Neuronal stem cell (in vitro differentiated cells): ENCODE results near the gene CENPA.

Experiments used
- DNase-seq: peaks from one replicate; pipeline ENCODE4 v3.0.0-alpha.2; 2013; ENCODE audit warnings: low spot score
- H2AFZ ChIP-seq: one replicate; pipeline ENCODE4 v1.6.1; 2013; ENCODE audit warnings: mild to moderate bottlenecking, low read length, inconsistent platforms
- H2AK5ac ChIP-seq: 2 replicates; pipeline ENCODE4 v1.6.1; 2013; ENCODE audit warnings: low read depth, mild to moderate bottlenecking, inconsistent platforms, low read length, moderate library complexity, mixed read lengths
- H2BK120ac ChIP-seq: 2 replicates; pipeline ENCODE4 v1.6.1; 2013; ENCODE audit warnings: low read depth, mild to moderate bottlenecking, inconsistent platforms, low read length, moderate library complexity, mixed read lengths
- H2BK12ac ChIP-seq: one replicate; pipeline ENCODE4 v1.6.1; 2013; ENCODE audit warnings: low read length, inconsistent platforms
- H2BK15ac ChIP-seq: 2 replicates; pipeline ENCODE4 v1.6.1; 2013; ENCODE audit warnings: mild to moderate bottlenecking, low read length, inconsistent platforms, mixed read lengths
- H2BK5ac ChIP-seq: one replicate; pipeline ENCODE4 v1.6.1; 2013; ENCODE audit warnings: inconsistent platforms, mild to moderate bottlenecking, low read length, moderate library complexity
- H3K14ac ChIP-seq: one replicate; pipeline ENCODE4 v1.6.1; 2013; ENCODE audit warnings: low read length, inconsistent platforms
- H3K18ac ChIP-seq: 2 replicates; pipeline ENCODE4 v1.6.1; 2013; ENCODE audit warnings: low read length, inconsistent platforms
- H3K23ac ChIP-seq: 2 replicates; pipeline ENCODE4 v1.6.1; 2013; ENCODE audit warnings: low read depth, mild to moderate bottlenecking, mixed read lengths, low read length, inconsistent platforms; ENCODE audit not compliant: poor library complexity
- H3K27ac ChIP-seq: replicated peaks from 3 replicates; pipeline ENCODE4 v1.5.1; 2013; ENCODE audit warnings: low read length, inconsistent platforms
- H3K27me3 ChIP-seq, 3 experiments: 2 replicates each; pipeline ENCODE4 v1.6.1; 2013; ENCODE audit warnings: low read length in 3 of 3, mild to moderate bottlenecking in 2 of 3, inconsistent platforms in 1 of 3, low read depth in 1 of 3, mixed read lengths in 1 of 3, moderate library complexity in 1 of 3; ENCODE audit not compliant: control insufficient read depth in 3 of 3, insufficient read depth in 3 of 3
- H3K36me3 ChIP-seq, 2 donors: replicated peaks in 1 of 2; 2 replicates each; pipeline ENCODE4 v1.6.1; 2013; ENCODE audit warnings: low read length in 2 of 2; ENCODE audit not compliant: control insufficient read depth in 2 of 2, insufficient read depth in 2 of 2
- H3K4ac ChIP-seq: 2 replicates; pipeline ENCODE4 v1.6.1; 2013; ENCODE audit warnings: inconsistent platforms, mild to moderate bottlenecking, low read length, moderate library complexity
- H3K4me1 ChIP-seq, 2 donors: 1 replicate in 1 of 2; 2 replicates in 1 of 2; pipeline ENCODE4 v1.6.1; 2013; ENCODE audit warnings: low read length in 2 of 2, low read depth in 1 of 2; ENCODE audit not compliant: control insufficient read depth in 2 of 2, insufficient read depth in 1 of 2
- H3K4me2 ChIP-seq: one replicate; pipeline ENCODE4 v1.6.1; 2013; ENCODE audit warnings: mild to moderate bottlenecking, low read length, inconsistent platforms; ENCODE audit not compliant: insufficient read depth, poor library complexity, severe bottlenecking
- H3K4me3 ChIP-seq, 2 donors: 2 replicates each; pipeline ENCODE4 v1.5.1; 2013; ENCODE audit warnings: low read length in 2 of 2, mild to moderate bottlenecking in 2 of 2, inconsistent platforms in 1 of 2, moderate library complexity in 1 of 2
- H3K79me1 ChIP-seq: one replicate; pipeline ENCODE4 v1.6.1; 2013; ENCODE audit warnings: low read depth, mild to moderate bottlenecking, inconsistent platforms, low read length, moderate library complexity
- H3K9ac ChIP-seq: one replicate; pipeline ENCODE4 v1.6.1; 2013; ENCODE audit warnings: mild to moderate bottlenecking, low read depth, low read length, inconsistent platforms; ENCODE audit not compliant: poor library complexity
- H3K9me3 ChIP-seq, 2 donors: replicated peaks in 1 of 2; 2 replicates each; pipeline versions ENCODE3 to v1.6.1; 2013; ENCODE audit warnings: low read length in 2 of 2, mild to moderate bottlenecking in 2 of 2, inconsistent platforms in 1 of 2, low read depth in 1 of 2, mixed read lengths in 1 of 2, moderate library complexity in 1 of 2; ENCODE audit not compliant: control insufficient read depth in 2 of 2, insufficient read depth in 1 of 2
- H4K8ac ChIP-seq: one replicate; pipeline ENCODE4 v1.6.1; 2013; ENCODE audit warnings: low read depth, mild to moderate bottlenecking, inconsistent platforms, low read length, moderate library complexity
- H4K91ac ChIP-seq: one replicate; pipeline ENCODE4 v1.6.1; 2013; ENCODE audit warnings: low read length, low read depth, mild to moderate bottlenecking, inconsistent platforms; ENCODE audit not compliant: poor library complexity
- WGBS, 2 donors: extraction: QIAGEN DNeasy Blood & Tissue Kit; methylation state at CpG; one replicate each; pipeline ENCODE4 v1.1.7; 2013; ENCODE audit warnings: missing lambda C conversion rate in 2 of 2, mixed read lengths in 1 of 2; ENCODE audit not compliant: insufficient read length in 2 of 2, insufficient replicate concordance in 1 of 2; ENCODE audit errors: extremely low coverage in 2 of 2; 5-methylcytosine and 5-hydroxymethylcytosine counted together

The CENPA gene

DNA sequence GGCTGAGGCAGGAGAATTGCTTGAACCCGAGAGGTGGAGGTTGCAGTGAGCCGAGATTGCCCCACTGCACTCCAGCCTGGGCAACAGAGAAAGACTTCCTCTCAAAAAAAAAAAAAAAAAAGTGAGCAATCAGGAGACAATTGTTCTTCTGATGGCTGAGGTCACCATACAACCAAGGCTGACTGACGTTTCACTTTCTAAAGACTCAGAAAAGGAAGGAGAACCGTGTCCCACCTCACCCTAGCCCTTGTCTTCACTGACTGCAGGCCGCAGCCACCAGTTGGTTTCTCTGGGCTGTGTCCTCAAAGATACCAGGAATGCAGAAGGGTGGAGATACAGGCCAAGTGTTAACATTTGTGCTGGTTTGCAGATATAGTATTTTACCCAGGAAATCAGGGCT is 29.5 kb upstream of the CENPA start:
- Histone ChIP-seq H3K23ac (no peak overlapping the region), H3K27ac (no peak overlapping the region), H3K4me1 (peaks cover 21 to 50% of the 10 kb centered on the region in 2 donors), H2BK5ac (no peak overlapping the region), H3K9me3 (peaks cover 2 to 4% of the 10 kb centered on the region in 2 donors), H3K4me2 (no peak overlapping the region), H3K4ac (no peak overlapping the region), H2BK12ac (no peak overlapping the region), H2BK120ac (no peak overlapping the region), H3K79me1 (no peaks in the 10 kb centered on the region), H3K36me3 (peaks cover 0 to 3% of the 10 kb centered on the region in 2 donors), H4K8ac (no peak overlapping the region), H4K91ac (no peak overlapping the region), H3K18ac (no peak overlapping the region), H2BK15ac (no peak overlapping the region), H3K27me3 (no peaks in the 10 kb centered on the region), H2AFZ (no peak overlapping the region), H3K14ac (no peak overlapping the region), H3K9ac (no peak overlapping the region), H2AK5ac (no peak overlapping the region), H3K4me3 (no peak overlapping the region)
- no peak for DNase-seq
- WGBS, 2 donors = no CpG with 5 or more reads among the region's 5 CpGs

DNA sequence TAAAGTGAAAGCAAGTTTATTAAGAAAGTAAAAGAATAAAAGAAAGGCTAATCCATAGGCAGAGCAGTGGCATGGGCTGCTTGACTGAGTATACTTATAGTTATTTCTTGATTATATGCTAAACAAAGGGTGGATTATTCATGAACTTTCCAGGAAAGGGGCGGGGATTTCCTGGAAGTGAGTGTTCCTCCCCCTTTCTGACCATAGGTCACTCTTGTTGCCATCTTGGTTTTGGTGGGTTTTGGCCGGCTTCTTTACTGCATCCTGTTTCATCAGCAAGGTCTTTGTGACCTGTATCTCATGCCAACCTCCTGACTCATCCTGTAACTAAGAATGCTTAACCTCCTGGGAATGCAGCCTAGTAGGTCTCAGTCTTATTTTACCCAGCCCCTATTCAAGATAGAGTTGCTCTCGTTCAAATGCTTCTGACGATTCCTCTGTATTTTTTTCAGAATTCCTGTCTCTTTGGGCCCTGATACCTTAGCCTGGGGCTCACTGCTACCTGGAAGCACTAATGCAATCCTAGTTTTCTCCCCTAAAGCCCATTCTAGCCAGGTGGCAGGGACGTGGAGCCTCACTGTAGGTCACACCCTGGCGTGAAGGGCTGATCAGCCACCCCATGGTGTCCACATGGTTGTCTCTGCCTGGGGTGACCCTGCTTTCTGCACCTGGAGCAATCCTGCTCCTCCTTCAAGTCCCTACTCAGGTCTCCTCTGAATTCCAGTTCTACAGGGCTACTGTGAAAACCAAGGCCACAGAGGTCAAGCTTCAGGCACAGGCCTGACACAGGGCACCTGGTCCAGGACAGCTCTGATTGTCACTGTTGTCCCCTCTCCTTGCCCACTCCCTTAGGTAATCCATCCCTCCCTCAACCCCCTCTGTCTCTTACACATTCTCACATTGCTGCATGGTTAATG is 27.7 kb upstream of the CENPA start:
- no peak for DNase-seq
- Histone ChIP-seq H3K4me2 (no peak overlapping the region), H3K9me3 (no peaks in the 10 kb centered on the region), H3K23ac (no peak overlapping the region), H3K4me1 (peaks cover 17 to 40% of the 10 kb centered on the region in 2 donors), H2BK15ac (no peak overlapping the region), H3K9ac (no peak overlapping the region), H3K27ac (peak overlapping the region; percentile 57), H3K27me3 (no peaks in the 10 kb centered on the region), H3K79me1 (no peaks in the 10 kb centered on the region), H2BK5ac (no peak overlapping the region), H3K4me3 (no peak overlapping the region), H2BK120ac (no peak overlapping the region), H4K91ac (no peak overlapping the region), H4K8ac (no peak overlapping the region), H2BK12ac (no peak overlapping the region), H2AK5ac (no peak overlapping the region), H3K4ac (no peak overlapping the region), H3K36me3 (no peaks in the 10 kb centered on the region), H3K14ac (no peak overlapping the region), H2AFZ (no peak overlapping the region), H3K18ac (no peak overlapping the region)
- no CpG with 5 or more reads among the region's 6 CpGs for WGBS, 2 donors

DNA sequence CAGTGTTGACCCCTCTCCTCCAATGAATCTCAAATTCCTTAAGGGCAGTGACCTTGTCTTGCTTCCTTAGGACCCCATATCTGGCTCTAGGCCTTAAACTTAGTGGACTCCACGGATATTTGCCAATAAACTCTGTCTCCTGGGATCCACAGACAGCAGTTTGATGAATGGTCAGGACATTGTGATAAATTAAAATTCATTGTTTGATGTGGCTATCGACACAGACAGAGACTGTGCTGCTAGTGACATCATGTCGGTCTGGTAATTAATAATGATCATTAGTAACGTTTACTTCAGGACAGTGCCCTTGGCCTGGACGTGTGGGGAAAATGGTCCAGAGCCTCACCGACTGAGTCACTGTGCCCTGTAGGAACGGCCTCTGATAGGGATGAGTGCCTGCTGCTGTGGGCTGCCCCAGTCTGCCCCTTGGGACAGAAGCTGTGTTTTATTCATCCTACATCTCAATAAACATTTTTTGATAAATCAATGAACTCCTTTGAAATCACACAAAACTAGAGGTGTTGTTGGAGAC is 27.0 kb upstream of the CENPA start:
- no peak overlapping the region for H3K4ac ChIP-seq
- no CpG with 5 or more reads among the region's 7 CpGs for WGBS, 2 donors
- H3K9me3 ChIP-seq = no peaks in the 10 kb centered on the region
- H4K8ac ChIP-seq = no peak overlapping the region
- H3K4me2 ChIP-seq = no peak overlapping the region
- H3K23ac ChIP-seq = no peak overlapping the region
- no peak overlapping the region for H3K14ac ChIP-seq
- no peaks in the 10 kb centered on the region for H3K79me1 ChIP-seq
- no peak overlapping the region for H3K9ac ChIP-seq
- no peak overlapping the region for H3K27ac ChIP-seq
- H2AK5ac ChIP-seq = no peak overlapping the region
- H3K27me3 ChIP-seq = no peaks in the 10 kb centered on the region
- no peak overlapping the region for H2BK15ac ChIP-seq
- H3K36me3 ChIP-seq = no peaks in the 10 kb centered on the region
- H2BK5ac ChIP-seq = no peak overlapping the region
- no peak overlapping the region for H2AFZ ChIP-seq
- H3K4me1 ChIP-seq = peaks cover 17 to 40% of the 10 kb centered on the region in 2 donors
- no peak for DNase-seq
- no peak overlapping the region for H3K4me3 ChIP-seq
- H3K18ac ChIP-seq = no peak overlapping the region
- no peak overlapping the region for H2BK120ac ChIP-seq
- no peak overlapping the region for H2BK12ac ChIP-seq
- H4K91ac ChIP-seq = no peak overlapping the region

DNA sequence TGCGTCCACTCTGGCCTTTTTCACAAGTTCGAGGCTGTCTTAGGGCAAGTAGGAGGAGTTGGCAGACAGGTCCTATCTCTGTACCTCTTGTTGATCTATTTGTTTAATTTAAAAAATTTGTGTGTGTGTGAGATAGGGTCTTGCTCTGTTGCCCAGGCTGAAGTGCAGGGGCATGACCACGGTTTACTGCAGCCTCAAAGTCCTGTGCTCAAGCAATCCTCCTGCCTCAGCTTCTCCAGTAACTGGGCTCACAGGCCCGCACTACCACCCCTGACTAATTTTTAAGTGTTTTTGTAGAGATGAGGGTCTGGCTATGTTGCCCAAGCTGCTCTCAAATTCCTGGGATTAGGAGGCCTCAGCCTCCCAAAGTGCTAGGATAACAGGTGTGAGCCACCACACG is 26.0 kb upstream of the CENPA start:
- H3K36me3 ChIP-seq = no peaks in the 10 kb centered on the region
- H3K4ac ChIP-seq = no peak overlapping the region
- H3K27ac ChIP-seq = no peak overlapping the region
- no peak overlapping the region for H3K9ac ChIP-seq
- no peak overlapping the region for H3K4me3 ChIP-seq
- H2AFZ ChIP-seq = no peak overlapping the region
- WGBS, 2 donors = no CpG with 5 or more reads among the region's 5 CpGs
- no peak overlapping the region for H3K23ac ChIP-seq
- peaks cover 19 to 37% of the 10 kb centered on the region in 2 donors for H3K4me1 ChIP-seq
- no peaks in the 10 kb centered on the region for H3K27me3 ChIP-seq
- no peaks in the 10 kb centered on the region for H3K9me3 ChIP-seq
- no peak overlapping the region for H3K18ac ChIP-seq
- no peaks in the 10 kb centered on the region for H3K79me1 ChIP-seq
- H4K8ac ChIP-seq = no peak overlapping the region
- no peak overlapping the region for H2BK12ac ChIP-seq
- H2BK5ac ChIP-seq = no peak overlapping the region
- no peak overlapping the region for H3K4me2 ChIP-seq
- no peak overlapping the region for H2BK15ac ChIP-seq
- no peak overlapping the region for H3K14ac ChIP-seq
- DNase-seq = no peak
- H2AK5ac ChIP-seq = no peak overlapping the region
- H4K91ac ChIP-seq = no peak overlapping the region
- H2BK120ac ChIP-seq = no peak overlapping the region
